GM06990 (cell line): Measurements from ENCODE around the gene USP38.

Experiments used
- DNase-seq: peaks from one replicate; pipeline ENCODE4 v3.0.0-alpha.2; 2011; ENCODE audit not compliant: insufficient read length; ENCODE audit errors: extremely low read depth
- H3K27me3 ChIP-seq: replicated peaks from 2 replicates; pipeline ENCODE4 v1.6.0; 2011; ENCODE audit warnings: low read length; ENCODE audit not compliant: control insufficient read depth, insufficient read depth
- H3K36me3 ChIP-seq: 2 replicates; pipeline ENCODE4 v1.5.1; 2011; ENCODE audit warnings: low read length; ENCODE audit not compliant: control insufficient read depth, insufficient read depth
- H3K4me3 ChIP-seq: replicated peaks from 2 replicates; pipeline ENCODE4 v1.5.1; 2011; ENCODE audit warnings: low read depth, mild to moderate bottlenecking, control low read depth, low read length
- CTCF ChIP-seq: IDR thresholded peaks from 2 replicates; pipeline ENCODE4 v1.5.1; 2011; ENCODE audit warnings: low read length, control low read depth, mild to moderate bottlenecking, inconsistent platforms; ENCODE audit not compliant: insufficient read depth, poor library complexity, severe bottlenecking

The USP38 gene

GRCh38 chr4:143240939-143241679 lies 56.4 kb downstream of the USP38 start:
- no peak for TF ChIP-seq CTCF
- no peaks in the 10 kb centered on the region for H3K27me3 ChIP-seq
- no peak for DNase-seq
- H3K36me3 ChIP-seq = no peaks in the 10 kb centered on the region
- H3K4me3 ChIP-seq = no peak overlapping the region

- Histone ChIP-seq H3K4me3 (no peak overlapping the region), H3K36me3 (no peaks in the 10 kb centered on the region), H3K27me3 (no peaks in the 10 kb centered on the region)
- DNase-seq = no peak
- no peak for TF ChIP-seq CTCF
Measured at GRCh38 chr4:143241892-143242291, 57.2 kb downstream of the USP38 start.

- Histone ChIP-seq H3K36me3 (no peaks in the 10 kb centered on the region), H3K4me3 (no peak overlapping the region), H3K27me3 (no peaks in the 10 kb centered on the region)
- TF ChIP-seq CTCF = no peak
- no peak for DNase-seq
Measured at GRCh38 chr4:143243041-143243440, 58.3 kb downstream of the USP38 start.

- Histone ChIP-seq H3K4me3 (no peak overlapping the region), H3K27me3 (no peaks in the 10 kb centered on the region; the same call in 1 of the 2 replicates), H3K36me3 (no peaks in the 10 kb centered on the region)
- no peak for DNase-seq
- TF ChIP-seq CTCF = no peak
Measured at GRCh38 chr4:143246977-143247376, 62.3 kb downstream of the USP38 start.

GRCh38 chr4:143247866-143248265 lies 63.1 kb downstream of the USP38 start:
- H3K27me3 ChIP-seq = no peaks in the 10 kb centered on the region; the same call in 1 of the 2 replicates
- H3K4me3 ChIP-seq = no peak overlapping the region
- no peaks in the 10 kb centered on the region for H3K36me3 ChIP-seq
- no peak for DNase-seq
- no peak for TF ChIP-seq CTCF
